Endodermal cell (in vitro differentiated cells): ENCODE data around the gene DDC. TPM values are rescaled to one million over a fixed set of nuclear protein-coding genes. Genes with fewer than 3 reads are reported as not detected.

Source experiments
- DNase-seq: peaks from one replicate; pipeline ENCODE4 v3.0.0-alpha.2; 2017
- H3K27ac ChIP-seq: 2 replicates; pipeline ENCODE4 v1.5.1; 2013; ENCODE audit warnings: mild to moderate bottlenecking, low read depth, low read length, moderate library complexity
- H3K27me3 ChIP-seq: 2 replicates; pipeline ENCODE4 v1.6.1; 2013; ENCODE audit warnings: mild to moderate bottlenecking, low read length, moderate library complexity; ENCODE audit not compliant: insufficient read depth, control insufficient read depth, poor library complexity, severe bottlenecking
- H3K36me3 ChIP-seq: 2 replicates; pipeline ENCODE4 v1.7.0; 2013; ENCODE audit warnings: mild to moderate bottlenecking, low read length, moderate library complexity; ENCODE audit not compliant: control insufficient read depth, insufficient read depth
- H3K4me1 ChIP-seq: one replicate; pipeline ENCODE4 v1.7.0; 2013; ENCODE audit warnings: low read length; ENCODE audit not compliant: control insufficient read depth, insufficient read depth
- H3K4me3 ChIP-seq: 2 replicates; pipeline ENCODE4 v1.5.1; 2013; ENCODE audit warnings: mild to moderate bottlenecking, low read length, moderate library complexity
- H3K9ac ChIP-seq: 2 replicates; pipeline ENCODE4 v1.6.1; 2013; ENCODE audit warnings: mild to moderate bottlenecking, low read length, moderate library complexity; ENCODE audit not compliant: poor library complexity, severe bottlenecking; ENCODE audit errors: extremely low read depth
- H3K9me3 ChIP-seq: 2 replicates; pipeline ENCODE4 v1.6.1; 2013; ENCODE audit warnings: mild to moderate bottlenecking, low read length, moderate library complexity; ENCODE audit not compliant: control insufficient read depth
- H3K27ac Mint-ChIP-seq: 2 replicates; pipeline ENCODE4 v1.8.0; 2020; ENCODE audit warnings: mixed read lengths
- H3K27me3 Mint-ChIP-seq: 2 replicates; pipeline ENCODE4 v1.8.0; 2021; ENCODE audit warnings: mild to moderate bottlenecking, mixed read lengths; ENCODE audit not compliant: insufficient read depth
- H3K36me3 Mint-ChIP-seq: 2 replicates; pipeline ENCODE4 v1.8.0; 2020; ENCODE audit warnings: low read depth, mixed read lengths
- H3K4me1 Mint-ChIP-seq: 2 replicates; pipeline ENCODE4 v1.8.0; 2020; ENCODE audit warnings: mixed read lengths
- H3K4me3 Mint-ChIP-seq: 2 replicates; pipeline ENCODE4 v1.8.0; 2020; ENCODE audit warnings: mild to moderate bottlenecking, moderate library complexity, mixed read lengths
- H3K9me3 Mint-ChIP-seq: 2 replicates; pipeline ENCODE4 v1.8.0; 2020; ENCODE audit warnings: mild to moderate bottlenecking, mixed read lengths
- WGBS, 2 experiments: methylation state at CpG; one replicate each; pipeline versions ENCODE4 v1.1.5 to v1.1.7; 2013; ENCODE audit warnings: missing lambda C conversion rate in 2 of 2, mixed read lengths in 1 of 2; ENCODE audit not compliant: insufficient coverage in 1 of 2, insufficient read length in 1 of 2; 5-methylcytosine and 5-hydroxymethylcytosine counted together
- total RNA-seq, 2 donors: library from RNA; stranded (reverse); fragmentation: NEBNext Ultra II Directional in 1 of 2; extraction: Animal tissue kit (Norgen Biotek cat#: 25700) in 1 of 2; gene quantifications; 2 replicates in 1 of 2; 3 replicates in 1 of 2; pipeline ENCODE4 v1.2.1, GENCODE V29; 2021
- TF ChIP-seq, protein P1 (sequence below): fragments of 200-600 bp; sonication (generic); conservative IDR thresholded peaks from 2 replicates; pipeline ENCODE4 v1.5.0; 2021; ENCODE audit warnings: antibody characterized with exemption, mild to moderate bottlenecking

DDC gene
- total RNA-seq, 2 donors from 2014 or later, result 1.1 TPM

GRCh38 chr7:50499092-50499491 is 66.1 kb downstream of the DDC start:
- Histone ChIP-seq H3K27me3 (no peaks in the 10 kb centered on the region), H3K27ac (no peak overlapping the region), H3K4me3 (no peak overlapping the region), H3K9me3 (no peaks in the 10 kb centered on the region), H3K36me3 (no peaks in the 10 kb centered on the region), H3K4me1 (peaks cover 3% of the 10 kb centered on the region), H3K9ac (no peak overlapping the region)
- Mint-ChIP-seq H3K9me3 (peaks cover 4% of the 10 kb centered on the region), H3K4me1 (peaks cover 25% of the 10 kb centered on the region), H3K27me3 (peaks cover 24% of the 10 kb centered on the region), H3K27ac (no peak overlapping the region), H3K4me3 (no peak overlapping the region), H3K36me3 (no peaks in the 10 kb centered on the region)
- WGBS, 2 experiments, result 95 to 96% methylated on average over 4 to 6 of the region's 6 CpGs
- TF ChIP-seq, protein P1, sequence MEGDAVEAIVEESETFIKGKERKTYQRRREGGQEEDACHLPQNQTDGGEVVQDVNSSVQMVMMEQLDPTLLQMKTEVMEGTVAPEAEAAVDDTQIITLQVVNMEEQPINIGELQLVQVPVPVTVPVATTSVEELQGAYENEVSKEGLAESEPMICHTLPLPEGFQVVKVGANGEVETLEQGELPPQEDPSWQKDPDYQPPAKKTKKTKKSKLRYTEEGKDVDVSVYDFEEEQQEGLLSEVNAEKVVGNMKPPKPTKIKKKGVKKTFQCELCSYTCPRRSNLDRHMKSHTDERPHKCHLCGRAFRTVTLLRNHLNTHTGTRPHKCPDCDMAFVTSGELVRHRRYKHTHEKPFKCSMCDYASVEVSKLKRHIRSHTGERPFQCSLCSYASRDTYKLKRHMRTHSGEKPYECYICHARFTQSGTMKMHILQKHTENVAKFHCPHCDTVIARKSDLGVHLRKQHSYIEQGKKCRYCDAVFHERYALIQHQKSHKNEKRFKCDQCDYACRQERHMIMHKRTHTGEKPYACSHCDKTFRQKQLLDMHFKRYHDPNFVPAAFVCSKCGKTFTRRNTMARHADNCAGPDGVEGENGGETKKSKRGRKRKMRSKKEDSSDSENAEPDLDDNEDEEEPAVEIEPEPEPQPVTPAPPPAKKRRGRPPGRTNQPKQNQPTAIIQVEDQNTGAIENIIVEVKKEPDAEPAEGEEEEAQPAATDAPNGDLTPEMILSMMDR, result no peak
- DNase-seq, result no peak

- Mint-ChIP-seq H3K27ac (no peak overlapping the region), H3K36me3 (no peaks in the 10 kb centered on the region), H3K9me3 (peaks cover 9% of the 10 kb centered on the region), H3K4me3 (no peak overlapping the region), H3K27me3 (peaks cover 24% of the 10 kb centered on the region), H3K4me1 (peaks cover 25% of the 10 kb centered on the region)
- no peaks in the 10 kb centered on the region for H3K27me3 ChIP-seq
- H3K9ac ChIP-seq, result no peak overlapping the region
- H3K4me1 ChIP-seq, result peaks cover 3% of the 10 kb centered on the region
- DNase-seq, result no peak
- no peaks in the 10 kb centered on the region for H3K36me3 ChIP-seq
- H3K9me3 ChIP-seq, result no peaks in the 10 kb centered on the region
- H3K4me3 ChIP-seq, result no peak overlapping the region
- TF ChIP-seq, protein P1, result no peak
- WGBS, 2 experiments, result 86 to 91% methylated on average over 3 to 5 of the region's 5 CpGs
- H3K27ac ChIP-seq, result no peak overlapping the region
Observed at GRCh38 chr7:50497968-50498367, 67.2 kb downstream of the DDC start.

GRCh38 chr7:50497068-50497642 is 68.0 kb downstream of the DDC start:
- H3K27ac Mint-ChIP-seq, result peak overlapping the region; percentile 76
- DNase-seq, result no peak
- Histone ChIP-seq H3K4me3 (peak overlapping the region; percentile 23), H3K27ac (no peak overlapping the region), H3K9me3 (peaks cover 5% of the 10 kb centered on the region), H3K36me3 (no peaks in the 10 kb centered on the region), H3K4me1 (peaks cover 5% of the 10 kb centered on the region), H3K27me3 (no peaks in the 10 kb centered on the region), H3K9ac (no peak overlapping the region)
- TF ChIP-seq, protein P1, result no peak
- peak overlapping the region; percentile 13 for H3K4me3 Mint-ChIP-seq
- H3K4me1 Mint-ChIP-seq, result peaks cover 27% of the 10 kb centered on the region
- H3K36me3 Mint-ChIP-seq, result no peaks in the 10 kb centered on the region
- H3K27me3 Mint-ChIP-seq, result peaks cover 24% of the 10 kb centered on the region
- 72 to 76% methylated on average over 4 to 8 of the region's 8 CpGs for WGBS, 2 experiments
- H3K9me3 Mint-ChIP-seq, result peaks cover 16% of the 10 kb centered on the region
